Measurements from ENCODE around the gene DHRS11. TPM values are rescaled to one million over a fixed set of nuclear protein-coding genes. Genes with fewer than 3 reads are reported as not detected.

The DHRS11 gene
- total and polyA plus RNA-seq, 2 experiments from 2014 or later = 3.1 to 4.7 TPM

- no peak for TF ChIP-seq EZH2phosphoT487 (IDR thresholded peaks at IDR 0.05; ENCODE audit: insufficient read depth, low read depth)
- no peak for TF ChIP-seq EZH2 (IDR thresholded peaks at IDR 0.05; ENCODE audit: insufficient read depth, poor library complexity, severe bottlenecking)
- H3K36me3 ChIP-seq (ENCODE audit: low read depth) = peaks cover 66% of the 10 kb centered on the region
- peaks cover 38% of the 10 kb centered on the region for H3F3A ChIP-seq (ENCODE audit: insufficient read depth)
- no peaks in the 10 kb centered on the region for H3K9me3 ChIP-seq (ENCODE audit: low read depth)
- WGBS, 2 experiments (ENCODE audit: low coverage in 1 of 2, low lambda C conversion rate in 2 of 2, missing lambda C conversion rate in 2 of 2) = 74 to 77% methylated on average over 2 of the region's 2 CpGs
- H3K9me2 ChIP-seq (ENCODE audit: insufficient read depth) = no peaks in the 10 kb centered on the region
- DNase-seq = no peak
- H3K4me2 ChIP-seq (ENCODE audit: unreplicated experiment) = no peak overlapping the region
- H3K9ac ChIP-seq = no peak overlapping the region
- no peak overlapping the region for H3K27ac ChIP-seq
- no peak overlapping the region for H2AFZ ChIP-seq
- peaks cover 14% of the 10 kb centered on the region; the same call in 1 of the 2 replicates for H4K20me1 ChIP-seq (ENCODE audit: insufficient read depth)
- H3K79me2 ChIP-seq (ENCODE audit: insufficient read depth) = peaks cover 95% of the 10 kb centered on the region
- peaks cover 13% of the 10 kb centered on the region for H3K4me1 ChIP-seq (ENCODE audit: insufficient read depth)
- H3K27me3 ChIP-seq (replicated peaks; ENCODE audit: insufficient read depth) = no peaks in the 10 kb centered on the region
- no peak overlapping the region for H3K4me3 ChIP-seq
- in situ Hi-C loops (cut with MboI) = no loop called here
Measured at GRCh38 chr17:36576793-36577192, 14.9 kb upstream of the DHRS11 start.

DNA sequence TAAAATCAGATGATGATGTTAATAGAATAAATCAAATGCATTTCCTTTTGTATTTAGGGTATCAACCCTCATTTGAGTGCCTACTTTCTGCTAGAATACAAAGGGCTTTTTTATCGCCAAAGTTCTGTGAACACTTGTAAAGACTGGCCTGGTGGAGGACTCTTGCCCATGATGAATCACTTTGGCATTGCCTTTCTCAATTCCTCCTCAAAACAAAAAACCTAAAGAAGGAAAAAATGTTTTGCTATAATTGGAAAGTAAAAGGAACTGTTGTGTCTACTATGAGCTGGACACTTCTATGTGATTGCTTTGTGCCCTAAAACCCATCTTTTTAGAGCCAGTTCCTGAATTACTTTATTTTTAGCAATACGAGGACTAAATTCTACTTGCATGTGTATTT, 13.0 kb upstream of the DHRS11 start:
- Histone ChIP-seq H3K27me3 (replicated peaks; ENCODE audit: insufficient read depth) (no peaks in the 10 kb centered on the region), H3K4me2 (ENCODE audit: unreplicated experiment) (no peak overlapping the region), H3K4me1 (ENCODE audit: insufficient read depth) (peaks cover 13% of the 10 kb centered on the region), H3K27ac (peak overlapping the region; percentile 15; the same call in 1 of the 2 replicates), H2AFZ (no peak overlapping the region), H3K36me3 (ENCODE audit: low read depth) (peaks cover 74% of the 10 kb centered on the region), H3K9me2 (ENCODE audit: insufficient read depth) (no peaks in the 10 kb centered on the region), H3K79me2 (ENCODE audit: insufficient read depth) (peaks cover 95% of the 10 kb centered on the region), H3F3A (ENCODE audit: insufficient read depth) (peaks cover 27% of the 10 kb centered on the region), H3K9me3 (ENCODE audit: low read depth) (no peaks in the 10 kb centered on the region), H3K4me3 (no peak overlapping the region), H3K9ac (no peak overlapping the region), H4K20me1 (ENCODE audit: insufficient read depth) (peaks cover 14% of the 10 kb centered on the region; the same call in 1 of the 2 replicates)
- peak; percentile 61 for DNase-seq
- WGBS, 2 experiments (ENCODE audit: low coverage in 1 of 2, low lambda C conversion rate in 2 of 2, missing lambda C conversion rate in 2 of 2) = 96 to 99% methylated on average over 2 of the region's 2 CpGs
- TF ChIP-seq EZH2 (IDR thresholded peaks at IDR 0.05; ENCODE audit: insufficient read depth, poor library complexity, severe bottlenecking) (no peak), EZH2phosphoT487 (IDR thresholded peaks at IDR 0.05; ENCODE audit: insufficient read depth, low read depth) (no peak)
- in situ Hi-C loops (cut with MboI) = no loop called here

- DNase-seq = no peak
- H3K27me3 ChIP-seq (replicated peaks; ENCODE audit: insufficient read depth) = no peaks in the 10 kb centered on the region
- peaks cover 5% of the 10 kb centered on the region for H3K4me1 ChIP-seq (ENCODE audit: insufficient read depth)
- H3F3A ChIP-seq (ENCODE audit: insufficient read depth) = peaks cover 37% of the 10 kb centered on the region
- peaks cover 95% of the 10 kb centered on the region for H3K36me3 ChIP-seq (ENCODE audit: low read depth)
- H2AFZ ChIP-seq = no peak overlapping the region
- H3K9me2 ChIP-seq (ENCODE audit: insufficient read depth) = no peaks in the 10 kb centered on the region
- H3K9me3 ChIP-seq (ENCODE audit: low read depth) = no peaks in the 10 kb centered on the region
- H3K9ac ChIP-seq = no peak overlapping the region
- no peak for TF ChIP-seq EZH2 (IDR thresholded peaks at IDR 0.05; ENCODE audit: insufficient read depth, poor library complexity, severe bottlenecking)
- TF ChIP-seq EZH2phosphoT487 (IDR thresholded peaks at IDR 0.05; ENCODE audit: insufficient read depth, low read depth) = no peak
- no peak overlapping the region for H3K4me2 ChIP-seq (ENCODE audit: unreplicated experiment)
- peaks cover 79% of the 10 kb centered on the region for H3K79me2 ChIP-seq (ENCODE audit: insufficient read depth)
- no peaks in the 10 kb centered on the region for H4K20me1 ChIP-seq (ENCODE audit: insufficient read depth)
- in situ Hi-C loops (cut with MboI) = no loop called here
- no peak overlapping the region for H3K4me3 ChIP-seq
- H3K27ac ChIP-seq = no peak overlapping the region
- 6 to 16% methylated on average over 1 of the region's 1 CpG for WGBS, 2 experiments (ENCODE audit: low coverage in 1 of 2, low lambda C conversion rate in 2 of 2, missing lambda C conversion rate in 2 of 2)
Measured at GRCh38 chr17:36583787-36584186, 7.9 kb upstream of the DHRS11 start.

GRCh38 chr17:36586138-36586537, 5.5 kb upstream of the DHRS11 start:
- peaks cover 3% of the 10 kb centered on the region for H3K4me1 ChIP-seq (ENCODE audit: insufficient read depth)
- 96 to 100% methylated on average over 2 of the region's 2 CpGs for WGBS, 2 experiments (ENCODE audit: low coverage in 1 of 2, low lambda C conversion rate in 2 of 2, missing lambda C conversion rate in 2 of 2)
- peaks cover 56% of the 10 kb centered on the region for H3K79me2 ChIP-seq (ENCODE audit: insufficient read depth)
- H3K4me2 ChIP-seq (ENCODE audit: unreplicated experiment) = no peak overlapping the region
- H3K27me3 ChIP-seq (replicated peaks; ENCODE audit: insufficient read depth) = no peaks in the 10 kb centered on the region
- H3K4me3 ChIP-seq = no peak overlapping the region
- H3K36me3 ChIP-seq (ENCODE audit: low read depth) = peaks cover 86% of the 10 kb centered on the region
- H3K9me2 ChIP-seq (ENCODE audit: insufficient read depth) = no peaks in the 10 kb centered on the region
- H3K27ac ChIP-seq = no peak overlapping the region
- in situ Hi-C loops (cut with MboI) = no loop called here
- H2AFZ ChIP-seq = no peak overlapping the region
- no peaks in the 10 kb centered on the region for H4K20me1 ChIP-seq (ENCODE audit: insufficient read depth)
- DNase-seq = no peak
- H3K9ac ChIP-seq = no peak overlapping the region
- H3K9me3 ChIP-seq (ENCODE audit: low read depth) = no peaks in the 10 kb centered on the region
- peaks cover 52% of the 10 kb centered on the region for H3F3A ChIP-seq (ENCODE audit: insufficient read depth)
- TF ChIP-seq EZH2phosphoT487 (IDR thresholded peaks at IDR 0.05; ENCODE audit: insufficient read depth, low read depth) = no peak
- no peak for TF ChIP-seq EZH2 (IDR thresholded peaks at IDR 0.05; ENCODE audit: insufficient read depth, poor library complexity, severe bottlenecking)

DNA sequence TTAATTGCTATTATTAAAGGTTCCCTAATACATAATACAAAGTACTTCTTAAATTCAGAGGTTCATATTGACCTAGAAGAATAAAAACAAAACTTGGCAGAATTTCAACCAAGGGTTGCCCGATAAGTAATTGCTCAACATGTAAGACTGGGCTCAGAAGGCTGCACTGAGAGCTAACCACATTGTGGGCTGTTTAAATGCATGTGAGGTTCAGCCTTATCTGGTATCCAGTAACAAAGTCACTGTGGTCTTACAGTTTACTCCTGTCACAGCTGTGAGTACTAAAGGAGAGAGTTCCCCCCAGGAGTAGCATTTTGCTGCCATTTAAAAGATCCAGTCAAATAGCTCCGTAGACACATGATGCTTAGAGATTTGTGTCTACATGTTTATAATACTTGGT, 1.6 kb upstream of the DHRS11 start:
- no peak overlapping the region for H2AFZ ChIP-seq
- no peak overlapping the region for H3K9ac ChIP-seq
- no peak overlapping the region for H3K27ac ChIP-seq
- H3K9me3 ChIP-seq (ENCODE audit: low read depth) = no peaks in the 10 kb centered on the region
- in situ Hi-C loops (cut with MboI) = no loop called here
- 71 to 82% methylated on average over 2 of the region's 2 CpGs for WGBS, 2 experiments (ENCODE audit: low coverage in 1 of 2, low lambda C conversion rate in 2 of 2, missing lambda C conversion rate in 2 of 2)
- H3K36me3 ChIP-seq (ENCODE audit: low read depth) = peaks cover 48% of the 10 kb centered on the region
- peaks cover 16% of the 10 kb centered on the region for H3K79me2 ChIP-seq (ENCODE audit: insufficient read depth)
- H3K4me2 ChIP-seq (ENCODE audit: unreplicated experiment) = no peak overlapping the region
- H3K27me3 ChIP-seq (replicated peaks; ENCODE audit: insufficient read depth) = no peaks in the 10 kb centered on the region
- H3K9me2 ChIP-seq (ENCODE audit: insufficient read depth) = no peaks in the 10 kb centered on the region
- DNase-seq = peak; percentile 11
- H3F3A ChIP-seq (ENCODE audit: insufficient read depth) = peaks cover 48% of the 10 kb centered on the region
- no peak overlapping the region for H3K4me3 ChIP-seq
- peaks cover 12% of the 10 kb centered on the region for H3K4me1 ChIP-seq (ENCODE audit: insufficient read depth)
- no peaks in the 10 kb centered on the region for H4K20me1 ChIP-seq (ENCODE audit: insufficient read depth)
- no peak for TF ChIP-seq EZH2 (IDR thresholded peaks at IDR 0.05; ENCODE audit: insufficient read depth, poor library complexity, severe bottlenecking)
- no peak for TF ChIP-seq EZH2phosphoT487 (IDR thresholded peaks at IDR 0.05; ENCODE audit: insufficient read depth, low read depth)

Data from GM23248 (cell line).